Mucosa of descending colon (tissue), 3 donors: Measurements from ENCODE around the gene MAPK8IP2. TPM values are rescaled to one million over a fixed set of nuclear protein-coding genes. Genes with fewer than 3 reads are reported as not detected.

Source experiments
- ATAC-seq: fragments of 200-7000 bp; cut with Tn5 transposase; one replicate; pipeline ENCODE4 v1.9.1; 2020; ENCODE audit warnings: mild to moderate bottlenecking, moderate library complexity
- DNase-seq, 3 donors: peaks; one replicate each; pipeline ENCODE4 v3.0.0-alpha.2; 2020
- H3K36me3 ChIP-seq: fragments of 200-600 bp; one replicate; pipeline ENCODE4 v1.8.0; 2021; ENCODE audit warnings: low read depth, mild to moderate bottlenecking
- H3K4me1 ChIP-seq: fragments of 200-600 bp; one replicate; pipeline ENCODE4 v1.8.0; 2021; ENCODE audit warnings: low read depth, mild to moderate bottlenecking
- H3K4me3 ChIP-seq: fragments of 200-600 bp; one replicate; pipeline ENCODE4 v1.8.0; 2021; ENCODE audit warnings: mild to moderate bottlenecking
- H3K9me3 ChIP-seq: fragments of 200-600 bp; one replicate; pipeline ENCODE4 v1.8.0; 2021; ENCODE audit warnings: mild to moderate bottlenecking
- intact Hi-C, 2 donors: fragments of 100-400 bp; cut with DNase I in 1 of 2; cut with micrococcal nuclease in 1 of 2; formaldehyde crosslinking; loops; one replicate each; pipeline versions ENCODE4 v1.11.0 to v1.11.1; 2022; cut with DNase I, micrococcal nuclease
- total RNA-seq, 3 donors: library from RNA; stranded (reverse); fragmentation: NEBNext Ultra II Directional in 2 of 3; extraction: Animal tissue kit (Norgen Biotek cat#: 25700) in 2 of 3; gene quantifications; one replicate each; pipeline versions ENCODE4 v1.2.1 to v1.2.4, GENCODE V29; 2021 to 2023
- TF ChIP-seq, protein P1 (sequence below): fragments of 200-600 bp; IDR thresholded peaks from one replicate; pipeline ENCODE4 v1.8.0; 2022; ENCODE audit warnings: antibody characterized with exemption, mild to moderate bottlenecking
- donor health status: DM: no; HTN: no; CAD: no; lungs with moderate emphysema.
- donor health status: DM: no; HTN: no; CAD: no.
- donor health status: DM: no; HTN: yes; CAD: no.

The MAPK8IP2 gene
- total RNA-seq, 3 donors from 2014 or later: 0.63 to 4.2 (median 0.64) TPM

DNA sequence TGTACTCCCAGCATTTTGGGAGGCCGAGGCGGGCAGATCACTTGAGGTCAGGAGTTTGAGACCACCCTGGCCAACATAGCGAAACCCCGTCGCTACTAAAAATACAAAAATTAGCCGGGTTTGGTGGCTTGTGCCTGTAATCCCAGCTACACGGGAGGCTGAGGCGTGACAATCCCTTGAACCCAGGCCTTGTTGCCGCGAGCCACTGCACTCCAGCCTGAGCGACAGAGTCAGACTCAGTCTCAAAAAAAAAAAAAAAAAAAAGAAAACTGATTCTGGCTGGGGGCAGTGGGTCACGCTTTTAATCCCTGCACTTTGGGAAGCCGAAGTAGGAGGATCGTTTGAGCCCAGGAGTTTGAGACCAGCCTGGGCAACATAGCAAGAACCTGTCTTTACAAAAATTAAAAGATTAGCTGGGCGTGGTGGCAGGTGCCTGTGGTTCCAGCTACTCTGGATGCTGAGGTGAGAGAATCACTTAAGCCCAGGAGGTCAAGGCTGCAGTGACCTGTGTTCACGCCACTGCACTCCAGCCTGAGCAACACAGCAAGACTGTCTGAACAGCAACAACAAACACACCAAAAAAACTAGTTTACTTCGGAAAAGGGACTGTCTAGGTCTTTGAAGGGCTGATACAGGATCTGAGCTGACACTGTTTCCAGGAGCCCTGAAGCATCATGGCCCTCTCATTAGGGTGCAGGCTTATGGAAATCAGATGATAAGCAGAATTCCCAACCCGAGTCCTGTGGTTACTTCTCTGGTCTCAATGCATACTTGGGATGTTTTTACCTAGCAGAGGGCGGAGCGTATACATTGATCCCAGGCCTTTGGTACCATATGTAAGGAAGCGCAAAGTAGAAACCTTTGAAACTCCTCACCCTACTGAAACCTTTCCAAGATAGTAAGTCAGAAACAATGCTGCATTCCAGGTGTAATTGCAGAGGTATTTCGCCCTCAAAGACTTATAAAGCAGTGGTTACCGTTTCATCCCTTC lies 16.2 kb upstream of the MAPK8IP2 start:
- TF ChIP-seq, protein P1, sequence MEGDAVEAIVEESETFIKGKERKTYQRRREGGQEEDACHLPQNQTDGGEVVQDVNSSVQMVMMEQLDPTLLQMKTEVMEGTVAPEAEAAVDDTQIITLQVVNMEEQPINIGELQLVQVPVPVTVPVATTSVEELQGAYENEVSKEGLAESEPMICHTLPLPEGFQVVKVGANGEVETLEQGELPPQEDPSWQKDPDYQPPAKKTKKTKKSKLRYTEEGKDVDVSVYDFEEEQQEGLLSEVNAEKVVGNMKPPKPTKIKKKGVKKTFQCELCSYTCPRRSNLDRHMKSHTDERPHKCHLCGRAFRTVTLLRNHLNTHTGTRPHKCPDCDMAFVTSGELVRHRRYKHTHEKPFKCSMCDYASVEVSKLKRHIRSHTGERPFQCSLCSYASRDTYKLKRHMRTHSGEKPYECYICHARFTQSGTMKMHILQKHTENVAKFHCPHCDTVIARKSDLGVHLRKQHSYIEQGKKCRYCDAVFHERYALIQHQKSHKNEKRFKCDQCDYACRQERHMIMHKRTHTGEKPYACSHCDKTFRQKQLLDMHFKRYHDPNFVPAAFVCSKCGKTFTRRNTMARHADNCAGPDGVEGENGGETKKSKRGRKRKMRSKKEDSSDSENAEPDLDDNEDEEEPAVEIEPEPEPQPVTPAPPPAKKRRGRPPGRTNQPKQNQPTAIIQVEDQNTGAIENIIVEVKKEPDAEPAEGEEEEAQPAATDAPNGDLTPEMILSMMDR: no peak
- no peak for DNase-seq

DNA sequence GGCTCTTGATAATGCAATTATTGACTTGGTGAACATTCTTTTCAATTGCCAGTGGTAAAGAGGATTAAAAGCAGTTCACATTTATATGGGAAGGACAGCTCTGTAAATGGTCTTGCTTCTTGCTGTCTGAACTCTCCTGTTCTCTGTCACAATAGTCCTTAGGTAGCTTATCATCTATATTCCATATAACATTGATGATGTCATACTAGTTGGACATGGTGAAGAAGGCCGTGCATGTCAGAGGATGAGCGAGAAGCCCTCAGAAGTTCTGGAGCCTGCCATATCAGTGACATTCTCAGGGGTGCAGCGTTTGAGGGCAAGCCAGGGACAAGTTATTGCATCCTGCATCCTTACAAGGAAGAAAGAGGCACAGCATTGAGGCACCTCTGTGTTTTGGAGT lies 15.4 kb upstream of the MAPK8IP2 start:
- TF ChIP-seq, protein P1: no peak

More for the DNA sequence above, 16.2 kb upstream of the MAPK8IP2 start:
- Histone ChIP-seq H3K36me3 (no peaks in the 10 kb centered on the region), H3K4me1 (peaks cover 10% of the 10 kb centered on the region), H3K4me3 (no peak overlapping the region), H3K9me3 (no peaks in the 10 kb centered on the region)
- no peak for ATAC-seq
- intact Hi-C loops: no loop called here

DNA sequence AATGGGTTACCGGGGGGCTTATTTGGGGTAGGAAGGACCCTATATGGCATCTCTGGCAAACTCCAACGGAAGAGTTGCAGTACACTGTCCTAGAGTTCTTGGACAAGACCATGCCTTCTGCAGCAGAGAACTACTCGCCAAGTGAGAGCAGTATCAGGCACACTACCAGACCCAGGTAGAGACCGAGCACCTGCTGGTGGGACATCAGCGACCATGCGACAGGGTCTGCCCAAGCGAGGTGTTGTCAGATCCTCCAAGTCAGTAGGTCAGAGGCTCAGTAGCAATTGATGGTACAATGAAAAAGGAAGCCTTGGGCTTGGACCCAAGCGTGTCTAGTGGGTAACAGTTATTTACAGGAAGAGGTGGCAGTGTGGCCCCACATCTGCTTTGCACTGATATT lies 14.8 kb upstream of the MAPK8IP2 start:
- Histone ChIP-seq H3K4me3 (no peak overlapping the region), H3K4me1 (peaks cover 10% of the 10 kb centered on the region), H3K36me3 (no peaks in the 10 kb centered on the region), H3K9me3 (no peaks in the 10 kb centered on the region)
- TF ChIP-seq, protein P1: no peak
- intact Hi-C loops: no loop called here
- ATAC-seq (no peak), DNase-seq (peak in 1 of 3 donors; percentile 4)

More for the DNA sequence above, 15.4 kb upstream of the MAPK8IP2 start:
- Histone ChIP-seq H3K36me3 (no peaks in the 10 kb centered on the region), H3K4me1 (peaks cover 10% of the 10 kb centered on the region), H3K4me3 (no peak overlapping the region), H3K9me3 (no peaks in the 10 kb centered on the region)
- ATAC-seq: no peak
- DNase-seq: no peak
- intact Hi-C loops: no loop called here

DNA sequence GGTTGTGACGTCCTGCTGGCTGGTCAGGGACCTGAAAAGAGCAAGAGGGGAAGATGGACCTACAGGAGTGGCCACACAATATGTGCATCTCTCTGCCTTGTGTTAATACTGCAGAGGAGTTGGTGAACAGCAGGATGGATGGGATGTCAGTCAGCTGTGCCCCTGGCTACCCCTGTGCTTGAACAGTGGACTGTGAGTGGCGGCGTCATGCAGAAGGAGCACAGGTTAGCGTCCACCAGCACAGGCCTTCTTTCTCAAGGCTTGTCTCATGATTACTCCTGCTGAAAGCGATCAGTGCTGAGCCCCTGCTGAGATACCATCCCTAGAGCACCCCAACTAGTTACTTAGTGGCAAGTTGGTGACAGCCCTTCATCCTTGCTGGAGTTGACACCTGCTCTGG lies 14.2 kb upstream of the MAPK8IP2 start:
- DNase-seq (peak in 1 of 3 donors; percentile 8), ATAC-seq (no peak)
- H3K36me3 ChIP-seq: no peaks in the 10 kb centered on the region
- intact Hi-C loops: no loop called here
- H3K4me3 ChIP-seq: no peak overlapping the region
- TF ChIP-seq, protein P1: no peak
- H3K4me1 ChIP-seq: peaks cover 10% of the 10 kb centered on the region
- no peaks in the 10 kb centered on the region for H3K9me3 ChIP-seq

DNA sequence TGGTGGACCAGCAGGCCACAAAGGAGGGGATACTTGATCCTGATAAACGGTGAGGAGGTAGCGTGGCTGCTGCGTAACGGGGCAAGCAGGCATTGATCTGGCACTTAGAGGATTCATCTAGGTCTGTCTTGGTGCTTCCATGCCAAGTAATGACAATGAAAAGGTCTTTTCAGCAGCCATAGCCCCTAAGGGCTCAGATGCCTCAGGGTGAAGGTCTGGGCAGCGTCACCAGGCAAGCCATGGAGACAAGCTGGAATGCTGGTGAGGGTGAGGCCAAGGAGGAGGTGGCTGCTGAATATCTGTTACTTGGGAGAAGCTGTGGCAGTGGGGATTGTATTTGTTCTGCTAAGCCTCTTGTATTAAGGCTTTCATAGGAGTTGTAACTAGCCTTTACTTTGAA lies 13.2 kb upstream of the MAPK8IP2 start:
- Histone ChIP-seq H3K36me3 (no peaks in the 10 kb centered on the region), H3K4me1 (peaks cover 10% of the 10 kb centered on the region), H3K9me3 (no peaks in the 10 kb centered on the region), H3K4me3 (no peak overlapping the region)
- intact Hi-C loops: no loop called here
- no peak for DNase-seq
- TF ChIP-seq, protein P1: no peak
- ATAC-seq: no peak
